Astrocyte (in vitro differentiated cells and primary cell): ENCODE measurements around the gene DMTF1. TPM values are rescaled to one million over a fixed set of nuclear protein-coding genes. Genes with fewer than 3 reads are reported as not detected.

Source experiments
- DNase-seq: peaks from one replicate; pipeline ENCODE4 v3.0.0-alpha.2; 2010; ENCODE audit warnings: low read depth
- FAIRE-seq: peaks from 2 replicates; lab custom pipeline; 2011; peaks lifted over from hg19 to GRCh38; lab: Jason Lieb, UNC
- H2AFZ ChIP-seq: 2 replicates; pipeline ENCODE4 v1.6.0; 2012; ENCODE audit warnings: low read depth, low read length, inconsistent platforms
- H3K27ac ChIP-seq: 2 replicates; pipeline ENCODE4 v1.5.1; 2011; ENCODE audit warnings: low read depth, low read length, inconsistent platforms
- H3K27me3 ChIP-seq: 2 replicates; pipeline ENCODE4 v1.6.0; 2011; ENCODE audit warnings: low read length, inconsistent platforms; ENCODE audit not compliant: insufficient read depth
- H3K36me3 ChIP-seq: 2 replicates; pipeline ENCODE4 v1.5.1; 2011; ENCODE audit warnings: low read length, inconsistent platforms; ENCODE audit not compliant: insufficient read depth
- H3K4me1 ChIP-seq: 2 replicates; pipeline ENCODE4 v1.5.1; 2011; ENCODE audit warnings: low read length, inconsistent platforms; ENCODE audit not compliant: insufficient read depth
- H3K4me2 ChIP-seq: 2 replicates; pipeline ENCODE4 v1.6.0; 2012; ENCODE audit warnings: low read length, inconsistent platforms
- H3K4me3 ChIP-seq: 2 replicates; pipeline ENCODE4 v1.5.1; 2011; ENCODE audit warnings: low read depth, mild to moderate bottlenecking, low read length, inconsistent platforms; ENCODE audit not compliant: insufficient read depth
- H3K79me2 ChIP-seq: 2 replicates; pipeline ENCODE4 v1.6.0; 2012; ENCODE audit warnings: mild to moderate bottlenecking, low read length, inconsistent platforms; ENCODE audit not compliant: insufficient read depth
- H3K9ac ChIP-seq: 2 replicates; pipeline ENCODE4 v1.6.0; 2012; ENCODE audit warnings: mild to moderate bottlenecking, low read length, inconsistent platforms
- H3K9me3 ChIP-seq: 2 replicates; pipeline ENCODE4 v1.5.1; 2012; ENCODE audit warnings: low read depth, mild to moderate bottlenecking, low read length, inconsistent platforms; ENCODE audit not compliant: insufficient read depth
- H4K20me1 ChIP-seq: 2 replicates; pipeline ENCODE4 v1.6.0; 2012; ENCODE audit warnings: low read length, inconsistent platforms; ENCODE audit not compliant: insufficient read depth
- H3K27ac Mint-ChIP-seq: one replicate; pipeline ENCODE4 v1.8.0; 2021; ENCODE audit warnings: mild to moderate bottlenecking, mixed read lengths; ENCODE audit not compliant: unreplicated experiment
- H3K27me3 Mint-ChIP-seq: one replicate; pipeline ENCODE4 v1.8.0; 2021; ENCODE audit warnings: low read depth, mixed read lengths; ENCODE audit not compliant: unreplicated experiment
- H3K36me3 Mint-ChIP-seq: one replicate; pipeline ENCODE4 v1.8.0; 2021; ENCODE audit warnings: low read depth, mixed read lengths; ENCODE audit not compliant: unreplicated experiment
- H3K4me1 Mint-ChIP-seq: one replicate; pipeline ENCODE4 v1.8.0; 2021; ENCODE audit warnings: low read depth, mixed read lengths; ENCODE audit not compliant: unreplicated experiment
- H3K4me3 Mint-ChIP-seq: one replicate; pipeline ENCODE4 v1.8.0; 2021; ENCODE audit warnings: mild to moderate bottlenecking, moderate library complexity, mixed read lengths; ENCODE audit not compliant: unreplicated experiment
- H3K9me3 Mint-ChIP-seq: one replicate; pipeline ENCODE4 v1.8.0; 2021; ENCODE audit warnings: mild to moderate bottlenecking, mixed read lengths; ENCODE audit not compliant: unreplicated experiment
- CTCF ChIP-seq: IDR thresholded peaks from 2 replicates; pipeline ENCODE4 v1.5.1; 2011; ENCODE audit warnings: low read depth, mild to moderate bottlenecking, inconsistent platforms, low read length, moderate library complexity; ENCODE audit not compliant: insufficient read depth
- EZH2 ChIP-seq: IDR thresholded peaks from 2 replicates; pipeline ENCODE4 v1.6.1; 2012; ENCODE audit warnings: mild to moderate bottlenecking, low read length, inconsistent platforms; ENCODE audit not compliant: insufficient read depth
- total RNA-seq: library from RNA; stranded (reverse); gene quantifications from 2 replicates; pipeline ENCODE4 v1.2.1, GENCODE V29; 2021

Gene DMTF1
- total RNA-seq, 1 donor from 2014 or later, result 89.2 TPM

- no peak for DNase-seq
- Histone ChIP-seq H3K4me1 (peaks cover 8% of the 10 kb centered on the region), H3K9me3 (no peaks in the 10 kb centered on the region), H3K27ac (no peak overlapping the region), H3K9ac (no peak overlapping the region), H3K36me3 (peaks cover 4% of the 10 kb centered on the region), H3K4me3 (no peak overlapping the region), H3K27me3 (no peaks in the 10 kb centered on the region), H2AFZ (no peak overlapping the region), H4K20me1 (peaks cover 66% of the 10 kb centered on the region), H3K79me2 (peaks cover 78% of the 10 kb centered on the region), H3K4me2 (no peak overlapping the region)
- H3K27me3 Mint-ChIP-seq, result no peaks in the 10 kb centered on the region
- no peak overlapping the region for H3K27ac Mint-ChIP-seq
- TF ChIP-seq EZH2 (no peak), CTCF (no peak)
- H3K4me1 Mint-ChIP-seq, result peaks cover 28% of the 10 kb centered on the region
- no peaks in the 10 kb centered on the region for H3K9me3 Mint-ChIP-seq
- FAIRE-seq, result no peak
- no peak overlapping the region for H3K4me3 Mint-ChIP-seq
- H3K36me3 Mint-ChIP-seq, result peaks cover 6% of the 10 kb centered on the region
Measured at GRCh38 chr7:87215046-87215445, 62.8 kb downstream of the DMTF1 start.

DNA sequence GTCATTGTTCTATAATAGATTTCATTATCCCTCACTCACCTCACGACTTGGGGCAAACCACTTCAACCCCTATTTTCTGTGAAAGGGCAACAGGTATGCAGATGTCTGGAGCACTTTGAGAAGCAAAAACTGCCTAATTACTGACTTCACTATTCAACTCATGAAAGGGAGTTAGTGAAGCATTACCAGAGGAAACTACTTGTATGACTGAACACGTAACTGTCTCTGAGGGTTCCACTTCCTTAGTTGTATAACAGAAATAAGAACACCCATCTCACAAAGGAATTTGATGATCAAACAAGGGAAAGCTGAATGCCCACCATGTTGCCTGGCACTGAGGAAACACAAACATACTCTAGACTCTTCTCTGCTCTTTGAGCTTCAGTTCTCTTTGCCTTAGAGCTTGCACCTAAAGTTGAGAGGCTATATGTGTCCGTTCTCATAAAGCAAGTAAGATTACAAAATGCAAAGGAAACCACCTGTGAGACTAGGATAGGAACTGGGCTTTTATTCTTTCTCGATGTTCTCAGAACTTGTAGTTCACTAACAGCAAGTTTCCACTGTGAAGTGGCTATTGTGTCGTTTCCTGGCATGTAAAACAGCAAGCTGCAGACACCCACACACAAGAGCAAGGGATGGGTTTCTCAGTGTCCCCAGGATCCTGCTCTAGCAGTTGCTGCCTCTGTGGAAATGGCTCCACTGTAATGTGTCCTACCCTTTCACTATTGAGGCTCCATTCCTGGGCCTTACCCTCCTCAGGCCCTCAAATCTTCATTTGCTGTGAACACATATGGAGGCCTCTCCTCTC lies 64.7 kb downstream of the DMTF1 start:
- no peak for DNase-seq
- no peak overlapping the region for H2AFZ ChIP-seq
- H4K20me1 ChIP-seq, result peaks cover 48% of the 10 kb centered on the region
- H3K9me3 ChIP-seq, result no peaks in the 10 kb centered on the region
- H3K4me3 ChIP-seq, result no peak overlapping the region
- no peak overlapping the region for H3K4me2 ChIP-seq
- peaks cover 3% of the 10 kb centered on the region for H3K27me3 ChIP-seq
- Mint-ChIP-seq H3K9me3 (no peaks in the 10 kb centered on the region), H3K27me3 (peaks cover 2% of the 10 kb centered on the region), H3K4me1 (peaks cover 28% of the 10 kb centered on the region), H3K4me3 (peak overlapping the region; percentile 34), H3K27ac (peak overlapping the region; percentile 78), H3K36me3 (peaks cover 4% of the 10 kb centered on the region)
- peaks cover 4% of the 10 kb centered on the region for H3K36me3 ChIP-seq
- H3K27ac ChIP-seq, result no peak overlapping the region
- peaks cover 61% of the 10 kb centered on the region for H3K79me2 ChIP-seq
- H3K9ac ChIP-seq, result no peak overlapping the region
- FAIRE-seq, result no peak
- TF ChIP-seq CTCF (no peak), EZH2 (no peak)
- peaks cover 12% of the 10 kb centered on the region for H3K4me1 ChIP-seq
